HT-29 (cell line): ENCODE data around the gene SBF2. TPM values are rescaled to one million over a fixed set of nuclear protein-coding genes. Genes with fewer than 3 reads are reported as not detected.

Source experiments
- DNase-seq: peaks from one replicate; pipeline ENCODE4 v3.0.0-alpha.2; 2015; ENCODE audit warnings: low spot score
- total RNA-seq: library from RNA; depleted of rRNA; stranded (reverse); fragments of >200 nt; shearing (Covaris generic); gene quantifications from 2 replicates; pipeline ENCODE4 v1.2.3, GENCODE V29; 2014; rRNA removed

The SBF2 gene
- 24.4 and 27.1 TPM in 2 replicates for total RNA-seq

DNA sequence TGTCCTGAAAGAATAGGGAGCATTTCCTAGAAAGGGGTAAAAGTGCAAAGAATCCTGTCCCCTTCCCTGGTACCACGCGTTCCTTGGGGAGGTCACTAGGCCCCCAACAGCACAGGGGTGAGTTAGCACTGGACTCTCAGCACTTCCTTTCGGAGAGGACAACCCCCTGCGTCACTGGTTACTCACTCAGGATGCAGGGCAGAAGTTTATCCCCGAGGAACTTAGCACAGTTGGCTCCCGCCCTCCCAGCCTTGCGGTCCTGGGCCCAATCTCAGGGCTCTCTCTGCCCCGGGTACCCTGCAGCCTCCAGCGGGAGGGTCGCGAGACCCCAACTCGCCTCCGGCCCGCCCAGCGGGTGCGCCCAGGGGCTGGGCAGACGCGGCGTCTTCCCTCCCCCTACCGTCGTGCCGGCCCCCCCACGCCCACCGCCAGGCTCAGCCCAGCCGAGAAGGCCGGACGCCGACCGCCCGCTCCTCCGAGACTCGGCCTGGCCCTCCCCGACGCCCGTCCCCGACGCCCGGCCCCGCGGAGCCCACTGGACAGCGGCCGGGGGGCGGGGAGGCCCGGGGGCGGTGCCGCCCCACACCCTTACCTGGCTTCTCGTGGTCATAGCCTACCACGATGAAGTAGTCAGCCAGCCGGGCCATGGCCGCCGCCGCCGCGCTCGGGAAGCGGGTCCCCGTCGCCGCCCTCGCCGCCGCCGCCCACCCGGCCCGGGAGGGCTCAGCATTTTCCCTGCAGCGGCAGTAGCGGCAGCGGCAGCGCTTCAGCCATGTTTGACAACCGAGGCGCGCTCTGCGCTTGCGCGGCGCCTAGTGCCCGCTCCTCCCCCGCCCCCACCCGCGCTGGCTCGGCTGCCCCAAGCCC is at the start of gene SBF2:
Gene SBF2, minus strand, starts transcription at position 797 of the 867 bp plus-strand sequence. Its CDS starts 150 bp downstream, at position 647.
- peak; percentile 85 for DNase-seq

DNA sequence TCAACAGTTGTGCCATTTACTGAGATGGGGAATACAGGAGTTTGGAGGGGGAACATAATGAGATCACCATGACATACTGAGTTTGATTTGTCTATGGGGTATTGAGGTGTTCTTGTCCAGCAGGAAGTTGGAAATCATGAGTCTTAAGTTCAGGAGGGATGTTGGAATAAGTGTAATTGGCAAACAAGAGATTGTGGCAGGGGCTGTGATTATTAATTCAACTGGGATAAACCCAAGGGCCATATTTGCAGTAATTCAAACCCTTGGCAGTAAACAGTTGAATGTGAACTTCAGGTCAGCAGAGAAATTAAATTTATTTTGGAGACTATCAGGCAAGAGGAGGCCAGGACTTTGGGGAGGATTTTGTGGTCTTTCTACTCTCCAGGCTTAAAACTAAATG is 44.3 kb upstream of the SBF2 start:
- DNase-seq = no peak

DNA sequence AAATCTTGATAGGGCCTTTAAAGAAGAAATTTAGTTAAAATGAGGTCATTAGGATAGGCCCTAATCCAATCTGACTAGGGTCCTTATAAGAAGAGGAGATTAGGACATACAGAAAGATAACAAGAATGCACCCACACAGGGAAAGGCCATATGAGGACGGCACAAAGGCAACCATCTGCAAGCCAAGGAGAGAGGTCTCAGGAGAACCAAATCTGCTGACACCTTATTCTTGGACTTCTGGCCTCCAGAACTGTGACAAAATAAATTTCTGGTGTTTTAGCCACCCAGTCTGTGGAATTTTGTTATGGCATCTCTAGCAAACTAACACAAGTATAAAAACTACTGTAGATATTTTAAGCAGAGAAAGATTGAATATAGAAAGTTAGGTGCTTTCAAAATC is 39.5 kb upstream of the SBF2 start:
- no peak for DNase-seq

- no peak for DNase-seq
Measured at GRCh38 chr11:10331548-10332289, 37.7 kb upstream of the SBF2 start.

DNA sequence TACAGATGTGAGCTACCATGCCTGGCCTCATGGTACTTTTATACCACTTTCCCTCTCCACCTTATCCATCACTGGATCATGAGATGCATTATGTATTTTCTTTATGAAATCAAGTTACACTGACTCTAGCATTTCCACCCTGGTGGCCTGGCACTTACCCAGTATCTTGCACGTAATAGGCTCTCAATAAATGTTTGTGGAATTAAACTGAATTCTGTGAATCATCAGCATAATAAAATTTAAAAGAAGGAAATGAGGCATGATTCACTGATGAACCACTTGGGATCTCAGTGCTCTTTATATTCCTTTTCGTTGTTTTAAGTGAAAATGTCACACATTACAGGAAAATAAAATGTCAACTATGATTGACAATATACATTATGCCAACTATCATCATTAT is 35.9 kb upstream of the SBF2 start:
- DNase-seq = no peak

DNA sequence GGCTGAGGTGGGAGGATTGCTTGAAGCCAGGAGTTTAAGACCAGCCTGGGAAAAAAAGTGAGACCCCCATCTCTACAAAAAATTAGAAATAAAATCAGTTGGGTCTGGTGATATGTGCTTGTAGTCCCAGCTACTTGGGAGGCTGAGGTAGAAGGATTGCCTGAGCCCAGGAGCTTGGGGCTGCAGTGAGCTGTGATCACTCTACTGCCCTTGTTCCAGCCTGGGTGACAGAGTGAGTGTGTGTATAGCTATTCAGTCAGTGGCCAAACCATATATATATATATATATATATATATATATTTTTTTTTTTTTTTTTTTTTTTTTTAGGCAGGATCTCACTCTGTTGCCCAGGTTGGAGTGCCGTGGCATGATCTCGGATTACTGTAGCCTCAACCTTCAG is 35.3 kb upstream of the SBF2 start:
- no peak for DNase-seq

DNA sequence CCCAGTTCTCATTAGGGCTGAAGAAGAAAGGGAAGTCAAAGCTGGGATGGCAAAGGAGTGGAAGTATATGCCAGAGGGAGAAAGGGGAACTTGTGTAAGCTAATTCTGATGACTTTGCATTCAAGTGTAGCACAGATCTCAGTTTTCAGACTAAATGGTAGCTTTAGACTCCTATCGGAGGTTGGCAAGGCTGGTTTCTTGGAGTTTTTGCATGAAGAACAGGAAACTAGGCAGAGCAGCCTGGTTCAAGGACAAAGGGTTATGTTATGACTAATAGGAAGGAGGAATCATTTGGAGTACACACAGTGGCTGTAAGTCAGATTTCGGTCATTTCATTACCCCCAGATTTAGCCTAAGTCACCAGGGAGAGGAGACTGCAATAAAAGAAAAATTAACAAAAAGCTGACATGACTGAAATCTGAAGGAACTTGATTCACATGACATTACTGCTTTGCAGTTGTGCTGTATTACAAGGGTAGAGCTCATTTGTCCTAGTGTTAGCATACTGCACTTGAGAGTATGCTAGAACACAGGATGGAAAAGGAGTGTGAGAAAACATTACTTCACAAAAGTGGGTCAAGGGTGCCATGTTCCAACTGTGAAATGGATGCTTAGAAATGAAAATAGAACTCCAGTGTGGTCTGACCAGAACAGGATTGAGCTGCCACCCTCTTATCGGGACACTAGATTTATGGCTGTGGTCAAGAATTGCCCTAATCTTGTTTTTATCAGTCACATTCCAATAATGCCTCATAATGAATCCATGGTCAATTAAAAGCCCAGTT is 34.5 kb upstream of the SBF2 start:
- peak; percentile 72 for DNase-seq

DNA sequence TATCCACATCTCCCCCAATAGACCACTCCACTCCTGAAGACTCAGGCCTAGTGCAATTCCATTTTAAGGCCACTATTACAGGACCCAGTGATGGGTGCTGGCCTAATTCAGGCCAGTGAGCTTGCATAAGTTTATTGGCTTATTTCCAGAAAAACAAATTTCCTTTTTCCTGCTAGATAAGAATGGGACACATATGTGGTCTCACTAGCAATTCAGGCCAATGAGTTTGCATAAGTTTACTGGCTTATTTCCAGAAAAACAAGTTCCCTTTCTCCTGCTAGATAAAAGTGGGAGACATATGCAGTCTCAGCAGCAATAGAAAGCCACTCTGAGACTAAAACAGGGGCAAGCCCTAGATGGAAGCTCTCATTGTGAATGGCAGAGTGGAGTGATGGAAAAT is 33.2 kb upstream of the SBF2 start:
- DNase-seq = no peak

DNA sequence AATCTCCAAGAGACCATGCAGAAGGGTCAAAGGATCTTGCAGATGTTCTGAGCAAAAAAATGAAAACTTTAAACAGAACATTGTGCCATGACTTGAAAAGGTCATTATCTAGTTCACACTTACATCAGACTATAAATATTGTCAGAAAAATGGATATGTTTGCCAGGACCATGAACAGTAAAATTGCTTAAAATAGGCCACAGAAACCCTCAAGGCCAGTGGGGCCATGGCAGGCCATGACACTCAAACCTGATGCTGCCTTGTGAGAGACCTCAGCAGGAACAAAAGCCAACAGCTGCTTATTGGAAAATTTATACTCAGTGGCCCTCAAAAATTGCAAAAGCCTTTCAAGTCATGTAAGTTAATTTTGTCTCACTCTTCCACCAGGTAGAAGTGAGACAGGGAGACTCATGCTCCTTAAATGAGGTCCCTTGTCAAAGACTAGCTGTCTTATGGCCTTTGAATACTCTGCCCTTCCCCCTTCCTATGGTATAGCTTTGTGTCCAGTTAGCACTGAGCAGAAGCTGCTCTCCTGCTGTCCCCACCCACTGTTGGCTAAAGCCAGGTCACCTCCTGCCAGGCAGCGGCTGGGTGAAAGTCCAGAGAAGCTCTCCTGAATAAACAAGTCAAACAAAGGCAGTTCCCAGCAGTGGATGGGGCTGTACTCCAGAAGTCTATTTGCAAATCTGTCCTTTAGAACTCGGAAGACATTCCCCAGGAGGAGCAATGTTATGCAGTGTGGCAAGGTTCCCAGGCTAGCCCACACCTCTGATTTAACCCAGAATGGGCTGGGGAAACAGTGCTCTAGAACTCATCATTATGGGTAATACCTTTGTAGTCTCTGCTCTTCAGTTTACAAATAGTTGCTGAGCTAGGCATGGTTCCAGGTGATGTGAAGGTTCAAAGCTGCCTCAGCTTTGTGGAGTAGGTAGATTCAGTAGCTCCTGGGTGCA is 32.3 kb upstream of the SBF2 start:
- DNase-seq = peak; percentile 91

DNA sequence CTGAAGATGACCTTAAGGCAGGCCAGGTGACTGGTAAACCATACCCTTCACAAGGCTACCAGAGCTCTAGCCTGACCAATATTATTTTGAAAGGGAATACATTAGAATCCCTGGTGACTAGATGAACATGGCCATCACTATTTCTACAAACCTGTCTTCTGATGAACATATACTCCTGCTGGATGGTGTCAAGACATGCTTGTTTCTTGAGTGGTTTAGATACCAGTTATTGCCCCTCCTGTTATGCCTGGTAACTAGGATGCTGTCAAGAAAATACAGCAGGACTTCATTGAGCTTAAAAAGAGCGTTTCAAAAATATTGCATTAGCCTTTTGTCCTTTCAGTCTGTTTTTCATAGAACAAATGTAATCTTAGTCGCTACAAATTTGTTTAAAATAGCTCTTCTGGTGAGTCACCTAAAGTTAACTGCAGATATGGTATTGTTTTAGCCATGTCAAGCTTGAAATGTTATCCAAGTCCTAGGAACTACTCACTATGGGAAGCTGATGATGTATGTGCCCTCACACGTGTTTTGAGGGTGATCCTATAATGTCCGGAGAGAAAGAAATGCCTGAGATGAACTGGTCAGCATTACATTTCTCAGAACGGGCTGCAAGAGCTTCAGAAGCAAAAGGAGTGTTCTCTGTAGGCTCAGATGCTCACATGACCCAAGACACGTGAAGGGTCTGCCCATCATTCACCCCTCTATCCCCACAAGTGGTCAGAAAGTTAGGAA is 31.4 kb upstream of the SBF2 start:
- DNase-seq = no peak

- DNase-seq = no peak
Measured at GRCh38 chr11:10324474-10324873, 30.5 kb upstream of the SBF2 start.

DNA sequence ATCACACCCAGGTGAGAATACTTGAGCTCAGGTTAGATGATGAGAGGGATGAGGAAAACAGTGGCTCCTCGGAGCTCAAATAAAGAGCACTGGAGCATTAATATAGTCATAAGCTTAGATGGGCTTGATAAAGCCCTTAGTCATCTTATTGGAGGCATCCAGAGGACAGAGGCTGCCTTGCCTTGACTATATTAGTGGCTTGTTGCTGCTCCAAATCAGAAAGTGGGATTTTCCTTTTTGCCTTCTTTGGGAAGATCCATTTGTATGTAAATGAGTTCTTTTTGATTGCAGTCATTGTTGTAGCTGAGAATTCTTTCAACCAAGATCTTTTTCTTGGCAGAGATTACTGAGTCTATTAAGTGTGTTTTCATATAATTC is 29.8 kb upstream of the SBF2 start:
- DNase-seq = no peak

GRCh38 chr11:10322830-10323792 is 29.1 kb upstream of the SBF2 start:
- peak; percentile 89 for DNase-seq

DNA sequence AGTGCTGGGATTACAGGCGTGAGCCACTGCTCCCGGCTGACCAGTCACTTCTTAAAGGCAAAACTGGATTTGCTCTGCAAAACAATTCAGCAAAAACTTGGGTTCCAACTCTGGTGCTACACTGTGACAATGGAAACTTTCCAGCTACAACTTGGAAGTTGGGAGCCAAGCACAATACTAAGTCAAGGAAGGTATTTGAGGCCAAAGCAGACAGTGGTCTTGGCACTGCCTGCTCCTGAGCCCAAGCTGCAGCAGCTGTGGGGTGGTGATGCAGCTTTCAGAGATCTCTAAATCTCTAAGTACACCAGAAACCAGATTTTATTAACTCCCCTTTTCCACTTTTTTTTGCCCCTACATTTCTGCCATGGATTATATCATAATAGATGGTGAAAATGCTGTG is 28.4 kb upstream of the SBF2 start:
- DNase-seq = no peak

- no peak for DNase-seq
Measured at GRCh38 chr11:10320736-10321465, 26.9 kb upstream of the SBF2 start.

GRCh38 chr11:10319702-10320558 is 25.9 kb upstream of the SBF2 start:
- DNase-seq = no peak

- no peak for DNase-seq
Measured at GRCh38 chr11:10318527-10318802, 24.4 kb upstream of the SBF2 start.
